PFSK-1 (cell line): ENCODE results near the gene TPSG1.

Experiments
- FOXP2 ChIP-seq: optimal IDR thresholded peaks from 2 replicates; pipeline ENCODE3; 2011; ENCODE audit warnings: borderline replicate concordance, control low read depth, inconsistent platforms; ENCODE audit not compliant: insufficient read depth; ENCODE audit errors: extremely low read length, extremely low read depth
- POLR2AphosphoS5 ChIP-seq: IDR thresholded peaks from 2 replicates; pipeline ENCODE4 v1.6.1; 2012; ENCODE audit warnings: low read depth, mild to moderate bottlenecking, control low read depth, low read length, moderate library complexity
- REST ChIP-seq, 2 experiments: IDR thresholded peaks; 2 replicates each; pipeline versions ENCODE4 v1.6.1 to v1.8.0; 2011 to 2012; ENCODE audit warnings: low read depth in 2 of 2, low read length in 2 of 2, control low read depth in 1 of 2, inconsistent platforms in 1 of 2, mild to moderate bottlenecking in 1 of 2, moderate library complexity in 1 of 2; ENCODE audit not compliant: insufficient read depth in 1 of 2
- SIN3A ChIP-seq: IDR thresholded peaks from 2 replicates; pipeline ENCODE4 v1.6.1; 2012; ENCODE audit warnings: mild to moderate bottlenecking, low read length, moderate library complexity, borderline replicate concordance; ENCODE audit not compliant: insufficient read depth
- TAF1 ChIP-seq: IDR thresholded peaks from 2 replicates; pipeline ENCODE4 v1.6.1; 2012; ENCODE audit warnings: low read length, control low read depth, borderline replicate concordance; ENCODE audit not compliant: insufficient read depth

Gene TPSG1

GRCh38 chr16:1204933-1205332, 20.1 kb downstream of the TPSG1 start:
- TF ChIP-seq SIN3A, result no peak
- TF ChIP-seq TAF1, result no peak
- TF ChIP-seq POLR2AphosphoS5, result no peak
- TF ChIP-seq FOXP2, result no peak
- TF ChIP-seq REST (IDR thresholded peaks at IDR 0.05; ENCODE audit: insufficient read depth in 1 of 2, low read depth in 2 of 2, low read length in 2 of 2), result no peak

- TF ChIP-seq REST (IDR thresholded peaks at IDR 0.05; ENCODE audit: insufficient read depth in 1 of 2, low read depth in 2 of 2, low read length in 2 of 2), result no peak
- TF ChIP-seq SIN3A, result no peak
- TF ChIP-seq FOXP2, result no peak
- no peak for TF ChIP-seq POLR2AphosphoS5
- TF ChIP-seq TAF1, result no peak
These were observed 22.8 kb downstream of the TPSG1 start for GRCh38 chr16:1202274-1202673.

- TF ChIP-seq SIN3A (no peak), FOXP2 (no peak), REST (IDR thresholded peaks at IDR 0.05; ENCODE audit: insufficient read depth in 1 of 2, low read depth in 2 of 2, low read length in 2 of 2) (no peak), POLR2AphosphoS5 (no peak), TAF1 (no peak)
These were observed 23.6 kb downstream of the TPSG1 start for GRCh38 chr16:1201444-1201843.

DNA sequence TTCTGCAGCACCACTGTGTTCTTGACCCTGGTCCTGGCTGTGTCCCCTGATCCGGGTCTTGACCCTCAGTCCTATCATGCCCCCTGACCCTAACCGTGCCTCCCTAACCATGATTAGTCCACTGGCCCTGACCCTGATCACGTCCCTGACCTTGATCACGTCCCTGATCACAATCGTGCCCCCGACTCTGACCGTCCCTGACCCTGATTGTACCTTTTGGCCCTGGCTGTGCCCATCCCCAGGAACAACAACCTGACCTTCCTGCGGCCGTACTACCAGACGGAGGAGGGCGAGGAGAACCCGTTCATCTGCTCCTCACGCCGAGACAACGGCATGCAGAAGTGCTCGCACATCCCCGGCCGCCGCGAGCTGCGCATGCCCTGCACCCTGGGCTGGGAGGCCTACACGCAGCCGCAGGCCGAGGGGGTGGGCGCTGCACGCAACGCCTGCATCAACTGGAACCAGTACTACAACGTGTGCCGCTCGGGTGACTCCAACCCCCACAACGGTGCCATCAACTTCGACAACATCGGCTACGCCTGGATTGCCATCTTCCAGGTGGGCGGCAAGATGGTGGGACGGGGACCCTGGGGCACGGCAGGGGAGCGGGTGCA, 24.9 kb downstream of the TPSG1 start:
- no peak for TF ChIP-seq FOXP2
- TF ChIP-seq TAF1, result no peak
- TF ChIP-seq REST (IDR thresholded peaks at IDR 0.05; ENCODE audit: insufficient read depth in 1 of 2, low read depth in 2 of 2, low read length in 2 of 2), result no peak
- TF ChIP-seq SIN3A, result no peak
